Hepatic stellate cell (primary cell): Measurements from ENCODE around the gene LGR6.

Source experiments
- DNase-seq: peaks from one replicate; pipeline ENCODE4 v3.0.0; 2011; ENCODE audit warnings: low spot score

The LGR6 gene

DNA sequence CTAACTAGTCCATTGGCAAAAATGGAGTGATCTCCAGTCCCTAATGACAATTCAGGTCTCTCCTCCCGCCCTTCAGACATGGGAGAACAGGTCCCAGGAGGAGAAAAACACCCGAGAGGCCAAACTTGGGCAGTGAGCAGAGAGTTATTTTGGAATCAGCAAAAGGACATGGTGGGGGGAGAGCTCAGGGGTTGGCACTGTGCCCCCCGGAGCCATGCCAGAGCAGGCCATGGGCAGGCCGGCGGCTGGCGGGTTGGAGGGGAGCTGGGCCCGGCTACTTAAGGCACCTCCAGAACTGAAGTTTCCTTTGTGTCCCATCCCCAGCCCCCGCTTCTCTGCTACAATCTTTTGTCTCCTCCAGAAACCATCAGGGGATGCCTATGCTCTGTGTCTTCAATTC, 7.1 kb downstream of the LGR6 start:
- DNase-seq = no peak

DNA sequence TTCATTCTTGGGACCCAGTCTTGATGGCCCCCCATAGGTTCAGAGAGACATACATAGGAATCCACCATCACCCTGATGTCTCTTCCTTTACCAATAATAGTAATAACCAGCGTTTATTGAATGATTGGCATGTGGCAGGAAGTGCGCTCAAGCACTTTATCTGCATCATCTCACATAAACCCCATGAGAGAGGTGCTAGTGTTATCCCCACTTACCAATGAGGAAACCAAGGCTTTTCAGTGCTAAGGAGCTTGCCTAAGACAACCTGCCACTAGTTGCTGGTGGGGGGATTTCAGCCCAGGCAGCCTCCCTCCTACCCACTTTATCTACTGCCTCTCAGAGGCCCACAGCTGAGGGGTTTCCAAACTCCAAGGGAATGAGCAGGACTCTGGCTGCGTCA, 7.7 kb downstream of the LGR6 start:
- DNase-seq = no peak

DNA sequence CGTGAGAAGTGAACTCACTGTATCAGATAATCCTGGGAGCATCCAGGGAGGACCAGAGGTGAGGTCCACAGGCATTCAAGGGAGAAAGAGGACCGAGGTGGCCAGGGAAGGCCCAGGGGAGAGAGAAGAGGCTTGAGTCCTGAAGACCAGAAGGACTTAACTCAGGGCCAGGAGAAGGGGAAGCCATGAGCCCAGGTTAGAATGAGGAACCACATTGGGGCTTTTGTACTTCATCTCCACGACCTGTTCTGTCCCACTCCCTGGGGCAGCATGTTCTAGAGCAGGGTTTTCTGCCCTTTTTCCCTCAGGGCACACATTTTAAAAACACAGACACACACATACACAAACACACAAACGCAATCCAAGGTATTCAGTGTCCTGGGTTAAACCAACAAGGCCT, 8.4 kb downstream of the LGR6 start:
- no peak for DNase-seq

DNA sequence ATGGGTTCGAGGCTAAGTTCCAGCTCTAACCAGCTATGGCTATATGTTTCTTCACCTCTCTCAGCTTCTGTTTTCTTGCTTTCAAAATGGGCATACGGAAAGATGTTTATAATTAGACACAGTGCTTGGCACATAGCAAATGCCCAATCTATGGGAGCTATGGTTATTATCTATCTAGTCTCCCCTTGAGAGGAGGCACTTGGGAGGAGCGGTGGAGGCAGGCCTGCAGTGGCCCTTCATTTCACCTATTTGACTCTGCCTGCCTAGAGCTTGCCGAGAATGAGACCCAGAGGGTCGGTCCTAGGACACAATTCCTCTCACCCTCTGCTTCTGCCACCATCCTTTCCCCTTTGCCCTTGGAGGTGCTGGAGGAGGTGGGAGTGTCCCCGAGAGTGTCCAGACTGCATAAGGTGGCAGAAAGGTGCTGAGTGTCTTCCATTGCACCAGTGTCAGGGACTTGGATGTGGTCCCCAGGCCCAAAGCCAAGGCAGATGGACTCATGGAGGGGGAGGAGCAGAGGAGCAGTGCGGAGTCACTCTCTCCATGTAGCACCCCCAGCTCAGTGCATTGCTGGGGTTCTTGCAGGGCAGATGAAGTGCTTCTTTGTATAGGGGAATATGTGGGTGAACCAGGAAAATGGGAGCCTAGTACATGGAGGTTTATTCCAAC, 9.0 kb downstream of the LGR6 start:
- DNase-seq = no peak

DNA sequence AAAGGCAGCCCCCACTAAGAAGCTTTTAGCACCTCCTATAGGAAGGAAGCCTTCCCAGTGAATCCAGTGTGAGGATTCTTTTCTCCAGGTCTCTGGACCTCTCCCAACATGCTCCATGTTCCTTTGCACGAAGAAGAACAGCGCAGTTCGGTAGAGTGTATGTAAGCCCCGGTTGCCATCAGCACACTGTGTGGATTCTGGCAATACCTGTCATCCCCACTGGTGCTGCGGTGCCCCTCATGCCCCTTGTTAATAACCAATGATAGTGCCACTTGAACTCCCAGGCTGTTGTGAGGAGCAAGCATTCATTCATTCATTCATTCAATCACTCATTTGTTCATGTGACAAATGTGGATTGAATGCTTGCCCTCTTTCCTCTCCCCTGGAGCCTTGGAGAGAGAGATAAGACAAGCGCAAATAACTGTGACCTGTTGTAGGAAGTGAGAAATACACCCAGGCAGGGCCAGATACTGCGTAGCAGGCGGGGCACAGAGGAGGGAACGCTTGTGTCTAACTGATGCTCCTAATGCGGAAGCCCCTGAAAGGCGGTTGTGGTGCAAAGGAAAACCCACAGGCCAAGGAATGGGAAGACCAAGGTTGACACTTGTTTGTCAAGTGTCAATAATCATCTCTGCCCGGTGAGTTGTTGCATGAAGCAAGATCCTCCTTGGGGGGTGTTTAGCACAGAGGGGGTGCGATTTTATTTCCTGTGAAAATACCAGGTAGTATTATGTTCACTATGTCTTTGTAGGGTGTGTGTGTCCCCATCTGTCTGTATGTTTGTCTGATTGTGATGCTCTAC, 9.8 kb downstream of the LGR6 start:
- no peak for DNase-seq

DNA sequence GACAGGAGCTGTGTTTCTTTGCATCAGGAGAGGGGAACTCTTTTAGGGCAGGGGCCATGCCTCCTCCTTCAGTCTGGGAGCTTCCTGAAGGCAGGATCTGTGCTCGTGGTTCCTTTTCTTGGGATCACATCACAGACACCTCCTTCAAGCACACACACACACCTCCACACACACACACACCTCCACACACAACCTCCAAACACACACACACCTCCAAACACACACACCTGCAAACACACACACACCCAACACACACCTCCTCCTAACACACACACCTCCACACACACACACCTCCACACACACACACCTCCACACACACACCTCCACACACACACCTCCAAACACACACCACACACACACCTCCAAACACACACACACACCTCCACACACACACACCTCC, 10.5 kb downstream of the LGR6 start:
- no peak for DNase-seq

DNA sequence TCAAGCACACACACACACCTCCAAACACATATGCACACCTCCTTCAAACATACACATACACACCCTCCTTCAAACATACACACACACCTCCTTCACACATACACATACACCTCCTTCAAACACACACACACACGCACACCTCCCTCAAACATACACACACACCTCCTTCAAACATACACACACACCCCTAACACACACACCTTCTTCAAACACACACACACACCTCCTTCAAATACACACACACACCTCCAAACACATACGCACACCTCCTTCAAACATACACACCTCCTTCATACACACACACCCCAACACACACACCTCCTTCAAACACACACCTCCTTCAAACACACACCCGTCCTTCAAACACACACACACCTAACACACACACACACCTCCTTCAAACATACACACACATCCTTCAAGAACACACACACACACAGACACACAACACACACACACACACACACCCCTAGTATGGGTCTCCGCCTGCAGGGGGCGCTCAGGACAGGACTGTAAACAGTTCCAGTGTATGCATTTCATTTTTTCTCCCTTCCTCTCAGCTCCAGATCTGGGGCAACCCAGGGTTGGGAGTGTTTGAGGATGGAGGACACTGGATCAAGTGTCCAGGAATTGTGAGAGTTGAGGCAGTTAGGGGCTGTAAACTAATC, 12.1 kb downstream of the LGR6 start:
- DNase-seq = no peak

DNA sequence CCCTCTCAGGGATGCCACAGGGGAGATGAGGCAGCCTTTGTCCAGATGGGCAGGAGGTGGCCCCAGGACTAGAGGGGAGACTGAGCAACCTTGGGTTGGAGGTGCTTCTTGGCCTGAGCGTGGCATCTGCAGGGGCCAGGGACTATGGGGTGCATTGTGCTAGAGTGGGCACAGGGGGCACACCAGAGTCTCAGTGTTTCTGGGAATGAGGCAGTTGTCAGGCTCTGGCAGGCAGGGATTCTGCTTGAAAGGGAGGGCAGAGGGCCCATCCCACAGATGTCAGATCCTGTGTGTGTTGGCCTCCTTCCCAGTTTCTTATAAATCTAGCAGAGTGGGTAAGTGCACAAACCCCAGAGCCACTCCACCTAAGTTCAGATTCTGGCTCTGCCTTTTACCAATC, 13.7 kb downstream of the LGR6 start:
- peak; percentile 84 for DNase-seq

DNA sequence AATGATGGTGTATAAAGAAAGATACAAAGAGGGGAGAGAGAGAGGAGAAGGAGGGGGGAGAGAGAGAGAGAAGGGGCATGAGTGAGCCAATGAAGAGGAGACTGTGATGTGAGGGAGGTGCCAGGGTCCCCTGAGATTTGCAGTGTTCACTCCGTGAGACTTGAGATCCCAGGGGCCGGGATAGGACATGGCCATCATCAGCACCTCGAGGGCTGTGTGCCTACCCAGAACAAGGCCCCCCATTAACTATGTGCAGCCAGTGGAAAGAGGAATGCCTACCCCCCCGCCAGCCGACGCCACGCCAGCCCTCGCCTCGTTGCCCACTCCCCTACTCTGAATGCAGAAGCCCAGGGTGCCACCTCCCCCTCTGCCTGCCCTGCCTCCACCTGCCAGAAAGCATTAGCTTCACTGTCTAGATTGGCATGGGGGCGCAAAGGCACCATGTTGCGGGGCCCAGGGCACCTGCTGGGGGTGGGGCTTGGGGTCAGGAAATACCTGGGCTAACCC, 14.8 kb downstream of the LGR6 start:
- no peak for DNase-seq

DNA sequence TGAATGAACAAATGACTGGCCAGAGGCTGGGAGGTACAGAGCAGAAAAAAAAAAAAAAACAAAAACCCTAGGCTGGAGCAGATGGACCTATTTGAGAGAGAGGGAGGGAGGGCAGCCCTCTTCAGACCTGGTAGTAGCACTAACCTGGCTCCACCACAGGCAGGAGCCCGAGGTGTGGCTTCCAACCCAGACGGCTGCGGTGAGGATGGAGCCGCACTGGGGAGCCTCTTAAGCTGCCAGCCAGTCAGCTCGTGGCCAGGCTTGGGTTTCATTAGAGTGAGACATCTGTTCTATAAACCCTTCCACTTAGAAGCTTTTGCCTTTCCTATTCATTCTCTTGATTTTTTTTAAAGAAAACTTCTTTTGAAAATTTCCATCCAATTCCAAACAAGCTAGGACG, 16.8 kb downstream of the LGR6 start:
- no peak for DNase-seq

DNA sequence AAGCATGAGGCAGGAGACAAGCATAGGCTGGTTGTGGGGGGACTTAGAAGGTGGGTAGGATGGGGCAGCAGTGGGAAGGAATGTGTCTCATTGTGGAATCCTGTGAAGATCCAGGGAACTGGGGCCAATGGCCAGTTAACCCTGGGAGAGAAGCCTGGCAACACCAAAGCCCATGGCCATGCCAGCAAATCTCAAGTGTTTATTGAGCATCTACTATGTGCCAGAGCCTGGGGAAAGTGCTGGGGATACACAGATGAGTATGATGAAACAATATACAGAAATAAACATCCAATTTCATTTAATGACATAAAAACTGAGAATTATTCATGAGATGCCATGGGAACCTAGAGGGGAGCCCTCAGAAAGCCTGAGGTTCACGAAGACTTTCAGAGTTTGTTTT, 17.4 kb downstream of the LGR6 start:
- no peak for DNase-seq

DNA sequence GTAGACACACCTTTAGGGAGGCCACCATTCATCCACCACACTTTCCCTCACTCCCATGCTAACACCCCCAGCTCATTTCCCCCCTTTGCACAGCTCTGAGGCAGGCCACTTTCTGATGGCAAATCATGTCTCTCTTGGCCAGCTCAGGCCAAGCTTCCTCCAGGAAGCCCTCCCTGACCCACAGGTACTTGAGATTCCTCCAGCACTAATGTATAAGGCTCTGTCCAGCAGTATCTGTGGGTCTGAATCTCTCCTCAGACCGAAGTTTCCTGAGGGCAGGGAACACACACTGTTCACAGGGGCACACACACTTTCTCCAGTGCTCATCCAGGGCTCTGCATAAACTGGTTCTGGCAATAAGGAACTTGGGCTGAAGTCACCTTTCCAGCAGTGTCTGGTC, 19.2 kb downstream of the LGR6 start:
- DNase-seq = no peak

DNA sequence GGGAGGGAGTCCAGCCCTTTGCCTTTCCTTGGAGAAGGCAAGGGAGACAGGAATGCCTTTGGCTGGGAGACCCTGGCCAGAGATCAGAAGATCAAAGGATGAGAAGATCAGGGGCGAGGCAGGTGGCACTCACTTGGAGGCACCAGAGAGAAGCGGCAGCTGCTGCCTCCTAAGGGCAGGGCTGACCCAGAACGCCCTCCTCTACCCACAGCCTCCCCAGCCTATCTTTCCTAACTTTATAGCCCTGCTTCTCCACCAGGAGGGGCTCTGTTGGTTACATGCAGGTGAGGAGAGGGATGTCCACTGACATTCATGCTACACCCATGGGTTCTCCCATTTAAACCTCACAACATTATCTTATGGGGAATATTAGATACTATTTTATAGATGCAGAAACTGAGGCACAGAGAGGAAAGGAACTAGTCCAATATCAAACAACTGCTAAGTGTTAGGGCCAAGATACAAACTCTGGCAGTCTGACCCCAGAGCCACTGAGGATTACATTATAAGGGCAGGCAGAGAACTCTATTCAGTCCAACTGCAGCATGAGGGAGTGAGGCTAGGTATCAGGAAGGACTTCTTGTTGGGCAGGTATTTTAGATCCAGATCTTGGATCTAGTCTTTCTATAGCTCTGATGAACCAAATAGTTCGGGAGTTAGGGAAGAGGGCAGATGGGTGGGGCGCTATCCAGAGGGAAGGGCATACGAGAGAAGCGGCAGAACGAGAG, 19.9 kb downstream of the LGR6 start:
- DNase-seq = no peak

DNA sequence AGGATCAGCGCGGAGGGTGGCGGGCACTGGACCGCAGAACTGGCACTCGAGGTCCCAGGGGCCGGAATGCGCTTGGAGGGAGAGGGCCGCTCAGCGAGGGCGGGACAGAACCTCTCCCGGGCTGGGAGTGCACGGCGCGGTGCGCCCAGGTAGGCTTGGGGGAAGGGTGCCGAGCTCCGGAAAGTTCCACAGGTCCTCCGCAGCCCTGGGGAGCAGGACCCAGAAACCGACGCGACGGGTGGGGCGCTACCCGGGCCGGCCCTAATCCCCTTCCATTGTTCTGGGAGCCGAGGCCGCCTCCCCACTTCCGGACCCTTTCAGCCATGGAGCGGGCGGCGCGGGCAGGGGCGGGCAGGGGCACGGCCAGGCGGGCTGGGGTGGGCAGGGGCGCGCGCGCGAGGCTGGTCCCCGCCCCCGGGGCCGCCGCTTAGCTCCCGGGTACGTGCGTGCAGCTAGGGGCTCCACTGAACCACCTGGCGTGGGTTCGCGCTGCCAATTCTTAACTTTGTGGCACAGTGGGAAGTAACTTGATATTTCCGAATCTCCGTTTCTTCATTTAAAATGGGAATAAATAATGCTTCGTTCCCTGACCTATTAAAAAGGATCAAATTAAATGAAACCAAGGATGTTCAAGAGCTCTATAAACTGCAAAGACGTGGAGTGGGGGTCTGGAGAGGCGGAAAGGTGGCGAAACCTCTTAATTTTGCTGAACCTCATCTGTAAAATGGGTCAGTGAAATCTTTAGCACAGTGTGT, 20.7 kb downstream of the LGR6 start:
- DNase-seq = no peak

DNA sequence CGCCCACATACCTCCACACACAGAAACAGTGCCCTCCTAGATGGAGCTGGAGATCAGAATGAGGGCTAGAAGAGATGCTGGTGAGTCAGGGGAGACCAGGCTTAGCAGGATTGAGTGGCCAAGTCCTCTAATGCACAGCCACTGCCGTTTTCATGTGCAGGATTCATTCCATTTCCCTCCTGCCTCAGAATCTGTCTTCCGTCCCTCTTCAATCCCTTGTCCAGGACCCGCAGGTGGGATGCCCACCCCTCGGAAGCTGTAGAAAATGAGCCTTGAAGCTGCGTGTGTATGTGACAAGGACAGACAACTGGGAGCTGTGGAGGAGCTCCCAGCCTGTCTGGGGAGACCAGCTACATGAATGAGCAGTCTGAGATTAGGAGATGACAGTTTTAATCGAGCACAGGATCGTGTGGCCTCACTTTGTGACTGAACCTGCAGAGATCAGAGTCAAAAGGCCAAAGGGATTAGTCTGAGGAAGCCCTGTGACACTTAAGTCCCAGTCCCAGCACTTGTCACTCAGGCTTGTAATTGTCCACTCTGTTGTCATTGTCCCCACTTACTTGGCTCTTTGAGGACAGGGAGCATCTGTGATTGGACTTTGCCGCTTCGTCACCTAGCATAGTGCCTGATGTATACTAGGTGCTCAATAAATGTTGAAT, 22.0 kb downstream of the LGR6 start:
- DNase-seq = no peak

DNA sequence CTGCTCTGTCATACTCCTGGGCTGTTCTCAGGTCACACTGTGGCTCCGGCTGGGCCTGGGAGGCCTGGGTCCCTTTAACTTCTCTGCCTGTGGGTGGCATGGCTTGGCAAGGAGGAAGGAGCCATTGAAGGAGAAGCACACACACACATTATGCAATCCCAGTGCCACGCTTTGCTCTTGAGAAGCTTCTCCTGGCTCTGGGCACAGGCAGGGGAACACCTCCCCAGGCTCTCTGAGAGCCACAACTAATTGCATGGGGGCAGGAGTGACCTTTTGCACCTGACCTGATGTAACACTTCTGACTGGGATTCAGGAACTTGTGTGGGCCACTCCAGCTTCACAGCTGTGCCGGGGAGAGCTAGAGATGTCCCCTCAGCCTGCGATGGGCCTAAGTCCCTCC, 23.1 kb downstream of the LGR6 start:
- DNase-seq = no peak

DNA sequence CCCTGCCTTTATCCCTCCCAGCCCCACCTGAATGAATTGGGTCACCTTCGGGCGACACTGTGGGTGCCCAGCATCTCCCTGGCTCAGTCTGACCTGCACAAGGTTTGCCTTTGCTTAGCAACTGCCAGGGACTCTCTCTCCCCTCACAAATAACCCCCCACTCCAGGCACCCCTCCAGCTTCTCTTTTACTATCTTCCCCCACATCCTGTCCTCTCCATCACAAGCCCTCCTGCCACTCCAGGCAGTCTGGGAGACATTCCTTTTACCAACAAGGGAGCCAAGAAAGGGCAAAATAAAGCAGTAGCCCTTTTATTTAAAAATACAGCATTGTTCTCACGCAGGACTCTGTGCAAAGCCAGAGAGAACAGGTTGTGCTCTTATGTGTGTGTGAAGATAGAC, 23.9 kb downstream of the LGR6 start:
- DNase-seq = no peak

DNA sequence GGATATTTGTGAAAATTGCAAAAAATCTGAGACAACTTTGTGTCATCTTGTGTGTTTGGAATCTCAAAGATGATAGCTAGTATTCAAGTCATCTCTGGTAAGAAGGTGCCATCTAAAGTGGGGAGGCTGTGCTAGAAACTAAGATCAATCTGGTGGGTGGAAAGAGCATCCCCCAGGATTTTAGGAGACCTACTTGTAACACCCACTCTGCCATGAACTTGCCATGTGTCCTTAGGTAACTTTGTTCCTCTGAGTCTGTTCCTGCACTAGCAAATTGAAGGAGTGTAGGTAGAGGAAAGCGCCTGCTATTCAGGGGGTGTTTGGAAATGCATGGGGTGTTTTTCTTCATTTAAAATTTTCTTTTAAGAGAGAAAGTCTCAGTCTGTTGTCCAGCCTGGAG, 24.4 kb downstream of the LGR6 start:
- no peak for DNase-seq

DNA sequence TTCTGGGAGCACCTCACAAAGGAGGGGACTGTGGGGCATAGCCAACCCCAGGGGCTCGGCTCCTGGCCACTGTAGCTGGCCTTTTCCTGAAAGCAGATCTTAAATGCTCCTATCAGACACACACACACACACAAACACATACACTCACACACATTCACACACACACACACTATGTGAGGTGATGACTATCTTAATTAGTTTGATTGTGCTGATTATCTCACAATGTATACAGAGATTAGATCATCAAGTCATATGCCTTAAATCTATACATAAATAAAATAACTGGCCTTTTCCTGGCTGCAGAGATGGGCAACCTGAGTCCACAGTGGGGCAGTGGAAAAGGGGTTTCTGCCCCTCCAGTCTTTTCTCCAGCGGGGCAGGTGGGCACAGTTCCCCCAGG, 27.1 kb downstream of the LGR6 start:
- no peak for DNase-seq

DNA sequence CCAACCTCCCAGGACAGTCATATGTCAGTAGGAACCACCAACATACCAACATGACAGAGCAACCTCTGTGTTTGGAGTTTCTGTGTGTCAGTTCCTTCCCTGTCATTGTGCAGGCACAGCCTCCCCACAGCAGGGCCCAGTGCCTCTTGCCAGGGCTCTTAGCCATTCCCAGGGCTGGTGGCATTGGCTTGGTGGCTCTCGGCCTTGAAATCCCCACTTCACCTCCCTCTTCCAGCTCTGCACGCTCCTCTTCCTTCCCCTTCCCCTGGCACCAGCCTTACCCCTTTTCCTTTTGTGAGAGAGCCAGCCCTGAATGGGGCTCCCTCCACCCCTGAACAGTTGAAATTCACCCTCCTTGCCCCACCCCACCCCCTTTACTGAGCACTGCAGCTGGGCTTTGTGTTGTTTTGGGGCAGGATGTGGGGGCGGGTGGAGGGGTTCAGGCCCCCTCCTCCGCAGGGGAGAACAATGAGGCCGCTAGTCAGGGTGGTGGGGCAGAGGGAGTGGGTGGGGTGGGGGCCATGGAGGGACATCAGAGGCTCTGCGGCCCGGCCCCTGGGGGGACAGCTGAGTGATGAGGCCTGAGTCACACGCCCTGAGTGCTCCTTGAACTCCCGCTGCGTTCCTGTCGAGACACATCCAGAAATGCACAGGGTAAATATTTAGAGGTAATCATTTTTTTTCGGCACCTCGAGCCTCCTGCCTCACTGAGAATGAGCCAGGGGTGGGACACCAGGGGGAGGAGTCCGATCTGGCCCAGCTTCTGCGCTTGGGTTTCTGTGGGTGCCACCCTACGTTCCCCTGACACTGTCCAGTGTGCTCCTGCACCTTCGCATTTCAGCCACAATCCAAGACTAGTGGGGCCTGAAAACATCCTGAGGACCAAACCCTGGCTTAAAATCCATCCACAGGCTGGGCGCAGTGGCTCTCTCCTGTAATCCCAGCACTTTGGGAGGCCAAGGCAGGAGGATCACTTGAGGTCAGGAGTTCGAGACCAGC, 28.6 kb downstream of the LGR6 start:
- DNase-seq = no peak
